Measurements from ENCODE around the gene CHIA. TPM values are rescaled to one million over a fixed set of nuclear protein-coding genes. Genes with fewer than 3 reads are reported as not detected.

The CHIA gene
- total and polyA plus RNA-seq, 8 donors, result 3.9 to 604 (median 23.2) TPM; not detected in 1

GRCh38 chr1:111279144-111279543 is 11.5 kb upstream of the CHIA start:
- no peak for DNase-seq
- intact Hi-C loops (cut with DNase I; ENCODE audit: low total_unique reads), result no loop called here
- Histone ChIP-seq H3K27ac (no peak overlapping the region), H3K4me1 (no peaks in the 10 kb centered on the region), H3K4me3 (no peak overlapping the region), H3K27me3 (no peaks in the 10 kb centered on the region), H3K36me3 (no peaks in the 10 kb centered on the region), H3K9me3 (no peaks in the 10 kb centered on the region)
- 79 to 87% (median 83%) methylated on average over 4 of the region's 4 CpGs for WGBS, 5 donors
- no peak for TF ChIP-seq EP300 (IDR thresholded peaks at IDR 0.05)
- TF ChIP-seq CTCF (IDR thresholded peaks at IDR 0.05), result no peak
- TF ChIP-seq POLR2AphosphoS5 (IDR thresholded peaks at IDR 0.05), result no peak
- TF ChIP-seq POLR2A (IDR thresholded peaks at IDR 0.05), result no peak

- no peak overlapping the region for H3K27ac ChIP-seq
- TF ChIP-seq POLR2A (IDR thresholded peaks at IDR 0.05) (no peak), CTCF (IDR thresholded peaks at IDR 0.05) (no peak), EP300 (IDR thresholded peaks at IDR 0.05) (no peak), POLR2AphosphoS5 (IDR thresholded peaks at IDR 0.05) (no peak)
- intact Hi-C loops (cut with DNase I; ENCODE audit: low total_unique reads), result no loop called here
- no peaks in the 10 kb centered on the region for H3K27me3 ChIP-seq
- no peaks in the 10 kb centered on the region for H3K9me3 ChIP-seq
- no peaks in the 10 kb centered on the region for H3K36me3 ChIP-seq
- H3K4me3 ChIP-seq, result no peak overlapping the region
- no peaks in the 10 kb centered on the region for H3K4me1 ChIP-seq
- DNase-seq, result no peak
These were observed 10.4 kb upstream of the CHIA start for GRCh38 chr1:111280267-111280666.

GRCh38 chr1:111281411-111281810 is 9.2 kb upstream of the CHIA start:
- H3K27ac ChIP-seq, result no peak overlapping the region
- peaks cover 0 to 8% (median 0%) of the 10 kb centered on the region in 4 donors for H3K4me1 ChIP-seq
- no peaks in the 10 kb centered on the region for H3K9me3 ChIP-seq
- H3K4me3 ChIP-seq, result no peak overlapping the region
- no peaks in the 10 kb centered on the region for H3K27me3 ChIP-seq
- intact Hi-C loops (cut with DNase I; ENCODE audit: low total_unique reads), result no loop called here
- TF ChIP-seq POLR2AphosphoS5 (IDR thresholded peaks at IDR 0.05) (no peak), POLR2A (IDR thresholded peaks at IDR 0.05) (no peak), CTCF (IDR thresholded peaks at IDR 0.05) (no peak), EP300 (IDR thresholded peaks at IDR 0.05) (no peak)
- no peaks in the 10 kb centered on the region for H3K36me3 ChIP-seq
- no peak for DNase-seq
- WGBS, 5 donors, result 87 to 94% (median 89%) methylated on average over 5 of the region's 5 CpGs

GRCh38 chr1:111283838-111284237 is 6.8 kb upstream of the CHIA start:
- H3K36me3 ChIP-seq, result no peaks in the 10 kb centered on the region
- TF ChIP-seq EP300 (IDR thresholded peaks at IDR 0.05), result no peak
- TF ChIP-seq CTCF (IDR thresholded peaks at IDR 0.05), result no peak
- peaks cover 0 to 8% (median 0%) of the 10 kb centered on the region in 4 donors for H3K4me1 ChIP-seq
- no peaks in the 10 kb centered on the region for H3K27me3 ChIP-seq
- intact Hi-C loops (cut with DNase I; ENCODE audit: low total_unique reads), result no loop called here
- H3K4me3 ChIP-seq, result no peak overlapping the region
- DNase-seq, result no peak
- no peaks in the 10 kb centered on the region for H3K9me3 ChIP-seq
- no peak overlapping the region for H3K27ac ChIP-seq
